COR-L47 (cell line): ENCODE measurements around the gene C19orf44.
"Not testable (repeated sequence)": the region's sequence is repeated elsewhere in the genome, so short reads cannot be mapped to it uniquely, and the experiment has no call there.

Source experiments
- DNase-seq: peaks from one replicate; lab custom pipeline; 2025; lab: John Stamatoyannopoulos, UW

Gene C19orf44

GRCh38 chr19:16467581-16467980, 28.6 kb upstream of the C19orf44 start:
- DNase-seq = no peak

- DNase-seq = no peak
Measured at GRCh38 chr19:16470541-16470910, 25.7 kb upstream of the C19orf44 start.

- no peak for DNase-seq
Measured at GRCh38 chr19:16470911-16471811, 25.0 kb upstream of the C19orf44 start.

- not testable (repeated sequence) for DNase-seq
Measured at GRCh38 chr19:16472559-16472899, 23.7 kb upstream of the C19orf44 start.

GRCh38 chr19:16472992-16473391, 23.2 kb upstream of the C19orf44 start:
- no peak for DNase-seq

- no peak for DNase-seq
Measured at GRCh38 chr19:16473875-16474392, 22.3 kb upstream of the C19orf44 start.

GRCh38 chr19:16476401-16476800, 19.8 kb upstream of the C19orf44 start:
- no peak for DNase-seq

GRCh38 chr19:16477311-16477710, 18.9 kb upstream of the C19orf44 start:
- no peak for DNase-seq

GRCh38 chr19:16482745-16483144, 13.4 kb upstream of the C19orf44 start:
- DNase-seq = no peak

GRCh38 chr19:16486476-16486875, 9.7 kb upstream of the C19orf44 start:
- not testable (repeated sequence) for DNase-seq

- no peak for DNase-seq
Measured at GRCh38 chr19:16496613-16496983, 404 bp downstream of the C19orf44 start.

- no peak for DNase-seq
Measured at GRCh38 chr19:16497042-16497441, 848 bp downstream of the C19orf44 start.

- no peak for DNase-seq
Measured at GRCh38 chr19:16497837-16498236, 1.6 kb downstream of the C19orf44 start.

- no peak for DNase-seq
Measured at GRCh38 chr19:16504271-16504670, 8.1 kb downstream of the C19orf44 start.

- not testable (repeated sequence) for DNase-seq
Measured at GRCh38 chr19:16506161-16506560, 10.0 kb downstream of the C19orf44 start.

- DNase-seq = no peak
Measured at GRCh38 chr19:16506961-16507360, 10.8 kb downstream of the C19orf44 start.

- no peak for DNase-seq
Measured at GRCh38 chr19:16508546-16508945, 12.4 kb downstream of the C19orf44 start.

- no peak for DNase-seq
Measured at GRCh38 chr19:16509141-16510061, 13.2 kb downstream of the C19orf44 start.

- not testable (repeated sequence) for DNase-seq
Measured at GRCh38 chr19:16512611-16513010, 16.4 kb downstream of the C19orf44 start.

- no peak for DNase-seq
Measured at GRCh38 chr19:16514383-16515019, 18.3 kb downstream of the C19orf44 start.

- no peak for DNase-seq
Measured at GRCh38 chr19:16516381-16516780, 20.2 kb downstream of the C19orf44 start.

- no peak for DNase-seq
Measured at GRCh38 chr19:16516923-16517610, 20.9 kb downstream of the C19orf44 start.
